Sigmoid colon (tissue), 3 donors: ENCODE data around the gene TSEN54.

Experiments used
- POLR2A ChIP-seq, 2 donors: fragments of 450-650 bp; IDR thresholded peaks; one replicate each; pipeline ENCODE4 v1.6.1; 2016; ENCODE audit warnings: antibody characterized with exemption in 2 of 2, mild to moderate bottlenecking in 2 of 2, moderate library complexity in 2 of 2
- TF ChIP-seq, protein P1 (sequence below), 4 experiments: fragments of 450-650 bp in 3 of 4; fragments of 200-600 bp in 1 of 4; IDR thresholded peaks; one replicate each; pipeline ENCODE4 v1.5.1; 2016 to 2019; ENCODE audit warnings: antibody characterized with exemption in 4 of 4, mild to moderate bottlenecking in 3 of 4, moderate library complexity in 2 of 4

DNA sequence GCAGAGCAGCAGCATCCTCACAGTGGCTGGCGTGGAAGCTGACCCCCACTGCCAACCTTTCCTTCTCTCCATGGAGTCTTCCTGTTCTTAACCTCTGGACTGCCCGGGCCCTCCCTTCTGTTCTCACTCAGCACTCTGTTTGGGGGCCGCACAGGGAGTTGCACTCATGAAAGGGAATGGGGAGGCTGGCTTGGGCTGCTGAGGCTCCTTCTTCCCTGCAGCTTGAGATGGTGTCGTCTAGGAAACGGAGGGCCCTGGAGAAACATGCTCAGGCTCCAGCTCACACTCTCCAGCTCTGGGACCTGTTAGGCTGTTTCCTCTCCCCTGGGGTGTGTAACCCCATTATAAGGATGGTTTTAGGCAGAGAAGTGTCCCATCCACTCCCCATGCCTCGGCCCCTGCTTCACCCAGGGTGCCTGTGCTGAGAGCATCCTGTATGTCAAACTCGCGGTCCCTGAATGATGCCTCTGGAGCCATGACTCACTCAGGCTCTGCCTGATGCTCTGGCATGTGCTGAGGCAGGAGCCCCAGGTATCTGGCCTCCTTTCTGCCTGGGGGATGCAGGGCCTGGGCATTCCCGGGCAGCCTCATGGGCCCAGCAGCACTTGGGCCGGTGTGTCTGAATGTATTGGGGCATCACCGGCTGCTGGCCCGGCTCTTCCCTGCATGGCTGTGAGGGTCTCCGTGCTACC, 41.0 kb upstream of the TSEN54 start:
- TF ChIP-seq, protein P1, sequence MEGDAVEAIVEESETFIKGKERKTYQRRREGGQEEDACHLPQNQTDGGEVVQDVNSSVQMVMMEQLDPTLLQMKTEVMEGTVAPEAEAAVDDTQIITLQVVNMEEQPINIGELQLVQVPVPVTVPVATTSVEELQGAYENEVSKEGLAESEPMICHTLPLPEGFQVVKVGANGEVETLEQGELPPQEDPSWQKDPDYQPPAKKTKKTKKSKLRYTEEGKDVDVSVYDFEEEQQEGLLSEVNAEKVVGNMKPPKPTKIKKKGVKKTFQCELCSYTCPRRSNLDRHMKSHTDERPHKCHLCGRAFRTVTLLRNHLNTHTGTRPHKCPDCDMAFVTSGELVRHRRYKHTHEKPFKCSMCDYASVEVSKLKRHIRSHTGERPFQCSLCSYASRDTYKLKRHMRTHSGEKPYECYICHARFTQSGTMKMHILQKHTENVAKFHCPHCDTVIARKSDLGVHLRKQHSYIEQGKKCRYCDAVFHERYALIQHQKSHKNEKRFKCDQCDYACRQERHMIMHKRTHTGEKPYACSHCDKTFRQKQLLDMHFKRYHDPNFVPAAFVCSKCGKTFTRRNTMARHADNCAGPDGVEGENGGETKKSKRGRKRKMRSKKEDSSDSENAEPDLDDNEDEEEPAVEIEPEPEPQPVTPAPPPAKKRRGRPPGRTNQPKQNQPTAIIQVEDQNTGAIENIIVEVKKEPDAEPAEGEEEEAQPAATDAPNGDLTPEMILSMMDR (IDR thresholded peaks at IDR 0.05), result no peak
- TF ChIP-seq POLR2A (IDR thresholded peaks at IDR 0.05), result no peak
